CD4-positive, alpha-beta T cell treated with Interleukin-21 for 1 hour (primary cell): ENCODE results near the gene CTNNA3.
A peak's percentile ranks its signal among the peaks of the same experiment; 100 is the strongest.

ENCODE experiments used
- DNase-seq: peaks from one replicate; pipeline ENCODE4 v3.0.0-alpha.2; 2020

CTNNA3 gene

GRCh38 chr10:67664942-67665341 lies 31.1 kb downstream of the CTNNA3 start:
- no peak for DNase-seq

GRCh38 chr10:67663449-67664087 lies 32.4 kb downstream of the CTNNA3 start:
- DNase-seq = no peak

- DNase-seq = no peak
Observed at GRCh38 chr10:67662415-67662814, 33.6 kb downstream of the CTNNA3 start.

GRCh38 chr10:67659497-67659896 lies 36.5 kb downstream of the CTNNA3 start:
- no peak for DNase-seq

- DNase-seq = no peak
Observed at GRCh38 chr10:67657775-67658174, 38.2 kb downstream of the CTNNA3 start.

- DNase-seq = no peak
Observed at GRCh38 chr10:67650558-67650957, 45.4 kb downstream of the CTNNA3 start.

GRCh38 chr10:67648613-67649229 lies 47.3 kb downstream of the CTNNA3 start:
- no peak for DNase-seq

- no peak for DNase-seq
Observed at GRCh38 chr10:67630904-67631303, 65.1 kb downstream of the CTNNA3 start.

GRCh38 chr10:67629461-67629971 lies 66.5 kb downstream of the CTNNA3 start:
- no peak for DNase-seq

- DNase-seq = no peak
Observed at GRCh38 chr10:67622984-67623383, 73.0 kb downstream of the CTNNA3 start.

GRCh38 chr10:67622511-67622910 lies 73.5 kb downstream of the CTNNA3 start:
- DNase-seq = no peak

GRCh38 chr10:67621834-67622233 lies 74.2 kb downstream of the CTNNA3 start:
- DNase-seq = no peak

- DNase-seq = no peak
Observed at GRCh38 chr10:67618116-67618515, 77.9 kb downstream of the CTNNA3 start.

GRCh38 chr10:67612577-67613537 lies 83.1 kb downstream of the CTNNA3 start:
- peak; percentile 73 for DNase-seq

- DNase-seq = no peak
Observed at GRCh38 chr10:67612176-67612575, 83.8 kb downstream of the CTNNA3 start.

- no peak for DNase-seq
Observed at GRCh38 chr10:67609996-67610793, 85.8 kb downstream of the CTNNA3 start.

- no peak for DNase-seq
Observed at GRCh38 chr10:67608001-67608400, 88.0 kb downstream of the CTNNA3 start.

GRCh38 chr10:67607472-67607871 lies 88.5 kb downstream of the CTNNA3 start:
- no peak for DNase-seq

GRCh38 chr10:67606572-67606971 lies 89.4 kb downstream of the CTNNA3 start:
- DNase-seq = no peak

- DNase-seq = no peak
Observed at GRCh38 chr10:67603701-67604100, 92.3 kb downstream of the CTNNA3 start.

- no peak for DNase-seq
Observed at GRCh38 chr10:67603086-67603485, 92.9 kb downstream of the CTNNA3 start.

- no peak for DNase-seq
Observed at GRCh38 chr10:67602268-67602950, 93.6 kb downstream of the CTNNA3 start.
